CD4-positive, alpha-beta T cell (primary cell): ENCODE data around the gene SPRYD4. TPM values are rescaled to one million over a fixed set of nuclear protein-coding genes. Genes with fewer than 3 reads are reported as not detected.
"Not testable (repeated sequence)": the region's sequence is repeated elsewhere in the genome, so short reads cannot be mapped to it uniquely, and the experiment has no call there.

Experiments
- ATAC-seq: fragments of 200-7000 bp; cut with Tn5 transposase; one replicate; pipeline ENCODE4 v1.10.0; 2022; ENCODE audit warnings: mild to moderate bottlenecking; ENCODE audit not compliant: poor library complexity
- CTCF ChIA-PET: fragments of 350-600 bp; sonication (Branson Sonifier 250); formaldehyde crosslinking; loops from one replicate; lab custom pipeline; 2021; ENCODE audit warnings: antibody characterized with exemption, inconsistent platforms; lab: Charles Lee
- POLR2A ChIA-PET: fragments of 350-600 bp; sonication (Branson Sonifier 250); formaldehyde crosslinking; loops from one replicate; lab custom pipeline; 2021; ENCODE audit warnings: antibody characterized with exemption, inconsistent platforms; lab: Charles Lee
- DNase-seq, 14 experiments: peaks; one replicate each; pipeline ENCODE4 v3.0.0-alpha.2; 2013 to 2020; ENCODE audit warnings: mixed read lengths in 2 of 14
- H3K27ac ChIP-seq, 2 donors: one replicate each; pipeline versions ENCODE4 v1.5.1 to v1.7.0; 2013; ENCODE audit warnings: low read length in 2 of 2, low read depth in 1 of 2, mild to moderate bottlenecking in 1 of 2
- H3K27me3 ChIP-seq, 2 experiments: 1 replicate in 1 of 2; 2 replicates in 1 of 2; pipeline versions ENCODE4 v1.6.1 to v1.7.0; 2013; ENCODE audit warnings: low read length in 2 of 2, control low read depth in 1 of 2, mild to moderate bottlenecking in 1 of 2, moderate library complexity in 1 of 2; ENCODE audit not compliant: insufficient read depth in 2 of 2, control insufficient read depth in 1 of 2
- H3K36me3 ChIP-seq: one replicate; pipeline ENCODE4 v1.6.1; 2013; ENCODE audit warnings: low read length, control low read depth; ENCODE audit not compliant: insufficient read depth
- H3K4me1 ChIP-seq: one replicate; pipeline ENCODE4 v1.6.1; 2013; ENCODE audit warnings: low read length, control low read depth; ENCODE audit not compliant: insufficient read depth
- H3K4me3 ChIP-seq: one replicate; pipeline ENCODE4 v1.5.1; 2013; ENCODE audit warnings: mild to moderate bottlenecking, low read length, moderate library complexity
- H3K9me3 ChIP-seq, 2 experiments: 1 replicate in 1 of 2; 2 replicates in 1 of 2; pipeline versions ENCODE4 v1.6.1 to v1.7.0; 2013; ENCODE audit warnings: low read length in 2 of 2, mild to moderate bottlenecking in 2 of 2, control low read depth in 1 of 2, moderate library complexity in 1 of 2; ENCODE audit not compliant: control insufficient read depth in 1 of 2, insufficient read depth in 1 of 2
- H3K27ac Mint-ChIP-seq: one replicate; pipeline ENCODE4 v1.8.0; 2020; ENCODE audit warnings: mixed read lengths
- H3K27me3 Mint-ChIP-seq: one replicate; pipeline ENCODE4 v1.8.0; 2021; ENCODE audit warnings: mixed read lengths
- H3K36me3 Mint-ChIP-seq: one replicate; pipeline ENCODE4 v1.8.0; 2021; ENCODE audit warnings: low read depth, mixed read lengths
- H3K4me1 Mint-ChIP-seq: one replicate; pipeline ENCODE4 v1.8.0; 2021; ENCODE audit warnings: low read depth, mixed read lengths
- H3K4me3 Mint-ChIP-seq: one replicate; pipeline ENCODE4 v1.8.0; 2020; ENCODE audit warnings: mild to moderate bottlenecking, mixed read lengths
- H3K9me3 Mint-ChIP-seq: one replicate; pipeline ENCODE4 v1.8.0; 2020; ENCODE audit warnings: mixed read lengths
- intact Hi-C, 2 experiments: fragments of 100-400 bp; cut with DNase I in 1 of 2; cut with micrococcal nuclease in 1 of 2; formaldehyde crosslinking; loops; one replicate each; pipeline versions ENCODE4 v1.15.1 to v1.9.0; 2023 to 2025; cut with DNase I, micrococcal nuclease
- total RNA-seq, 174 experiments: library from RNA in 2 of 174; stranded (reverse) in 2 of 174; gene quantifications; one replicate each; pipeline ENCODE4 v1.2.3 and lab custom pipeline; 2021 to 2026
- TF ChIP-seq, protein P1 (sequence below): fragments of 200-600 bp; IDR thresholded peaks from one replicate; pipeline ENCODE4 v1.8.0; 2022; ENCODE audit warnings: antibody characterized with exemption, mild to moderate bottlenecking

The SPRYD4 gene
- total RNA-seq, 2 experiments from 2014 or later, result 7.4 to 7.9 TPM

DNA sequence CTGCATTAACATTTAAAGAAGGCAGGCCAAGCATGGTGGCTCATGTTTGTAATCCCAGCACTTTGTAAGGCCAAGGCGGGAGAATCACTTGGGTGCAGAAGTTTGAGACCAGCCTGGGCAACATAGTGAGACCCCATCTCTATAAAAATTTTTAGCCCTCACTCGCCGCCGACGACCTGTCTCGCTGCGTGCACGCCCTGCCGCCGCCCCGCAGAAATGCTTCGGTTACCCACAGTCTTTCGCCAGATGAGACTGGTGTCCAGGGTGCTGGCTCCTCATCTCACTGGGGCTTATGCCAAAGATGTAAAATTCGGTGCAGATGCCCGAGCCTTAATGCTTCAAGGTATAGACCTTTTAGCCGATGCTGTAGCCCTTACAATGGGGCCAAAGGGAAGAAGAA, 42.4 kb downstream of the SPRYD4 start:
- no peak overlapping the region for H3K4me3 ChIP-seq
- no peak for DNase-seq
- H3K36me3 ChIP-seq, result no peaks in the 10 kb centered on the region
- TF ChIP-seq, protein P1, sequence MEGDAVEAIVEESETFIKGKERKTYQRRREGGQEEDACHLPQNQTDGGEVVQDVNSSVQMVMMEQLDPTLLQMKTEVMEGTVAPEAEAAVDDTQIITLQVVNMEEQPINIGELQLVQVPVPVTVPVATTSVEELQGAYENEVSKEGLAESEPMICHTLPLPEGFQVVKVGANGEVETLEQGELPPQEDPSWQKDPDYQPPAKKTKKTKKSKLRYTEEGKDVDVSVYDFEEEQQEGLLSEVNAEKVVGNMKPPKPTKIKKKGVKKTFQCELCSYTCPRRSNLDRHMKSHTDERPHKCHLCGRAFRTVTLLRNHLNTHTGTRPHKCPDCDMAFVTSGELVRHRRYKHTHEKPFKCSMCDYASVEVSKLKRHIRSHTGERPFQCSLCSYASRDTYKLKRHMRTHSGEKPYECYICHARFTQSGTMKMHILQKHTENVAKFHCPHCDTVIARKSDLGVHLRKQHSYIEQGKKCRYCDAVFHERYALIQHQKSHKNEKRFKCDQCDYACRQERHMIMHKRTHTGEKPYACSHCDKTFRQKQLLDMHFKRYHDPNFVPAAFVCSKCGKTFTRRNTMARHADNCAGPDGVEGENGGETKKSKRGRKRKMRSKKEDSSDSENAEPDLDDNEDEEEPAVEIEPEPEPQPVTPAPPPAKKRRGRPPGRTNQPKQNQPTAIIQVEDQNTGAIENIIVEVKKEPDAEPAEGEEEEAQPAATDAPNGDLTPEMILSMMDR, result no peak
- no peaks in the 10 kb centered on the region for H3K9me3 Mint-ChIP-seq
- CTCF ChIA-PET, result interaction anchor here (1.0 kb wide), 1 partner anchor 63 kb away, joined by 4 read pairs; no protein-coding TSS in a partner anchor
- no peaks in the 10 kb centered on the region for H3K9me3 ChIP-seq
- H3K4me3 Mint-ChIP-seq, result no peak overlapping the region
- intact Hi-C loops, result loop anchor here in 1 of 2 experiments (5.0 kb wide), 1 partner anchor 477 kb away; no protein-coding TSS in a partner anchor
- ATAC-seq, result no peak
- no peaks in the 10 kb centered on the region for H3K36me3 Mint-ChIP-seq
- peaks cover 15% of the 10 kb centered on the region for H3K27me3 Mint-ChIP-seq
- POLR2A ChIA-PET, result no interaction called here
- H3K27ac ChIP-seq, result no peak overlapping the region
- H3K27ac Mint-ChIP-seq, result no peak overlapping the region
- H3K27me3 ChIP-seq, result no peaks in the 10 kb centered on the region
- peaks cover 5% of the 10 kb centered on the region for H3K4me1 Mint-ChIP-seq
- no peaks in the 10 kb centered on the region for H3K4me1 ChIP-seq

DNA sequence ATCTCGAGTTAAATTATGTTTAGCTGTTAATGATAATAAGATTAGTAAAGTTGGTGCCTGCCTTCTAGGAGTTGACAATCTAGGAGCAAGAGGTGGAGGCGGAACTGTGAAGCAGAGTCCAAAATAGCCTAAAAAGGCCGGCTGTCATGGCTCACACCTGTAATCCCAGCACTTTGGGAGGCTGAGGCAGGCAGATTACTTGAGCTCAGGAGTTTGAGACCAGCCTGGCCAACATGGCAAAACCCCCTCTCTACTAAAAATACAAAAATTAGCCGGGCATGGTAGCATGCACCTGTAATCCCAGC, 45.6 kb downstream of the SPRYD4 start:
- H3K27ac ChIP-seq, ATAC-seq, H3K27me3 ChIP-seq, H3K4me3 ChIP-seq, H3K36me3 ChIP-seq, H3K4me1 ChIP-seq, H3K4me1 Mint-ChIP-seq, H3K9me3 ChIP-seq, H3K27ac Mint-ChIP-seq, H3K4me3 Mint-ChIP-seq, H3K9me3 Mint-ChIP-seq, H3K36me3 Mint-ChIP-seq, DNase-seq: not testable (repeated sequence)
- ChIA-PET POLR2A (interaction anchor here (0.7 to 1.5 kb wide), 6 partner anchors 8 to 598 kb away, joined by 4 to 7 read pairs (median 5); partner anchors contain the start of genes GLS2 and RBMS2), CTCF (interaction anchor here (0.7 to 2.9 kb wide), 13 partner anchors 9 to 122 kb away, joined by 3 to 17 read pairs (median 4); no protein-coding TSS in a partner anchor)
- peaks cover 15% of the 10 kb centered on the region for H3K27me3 Mint-ChIP-seq
- intact Hi-C loops, result loop anchor here (2.0 to 5.0 kb wide), 3 partner anchors 123 to 473 kb away; no protein-coding TSS in a partner anchor

DNA sequence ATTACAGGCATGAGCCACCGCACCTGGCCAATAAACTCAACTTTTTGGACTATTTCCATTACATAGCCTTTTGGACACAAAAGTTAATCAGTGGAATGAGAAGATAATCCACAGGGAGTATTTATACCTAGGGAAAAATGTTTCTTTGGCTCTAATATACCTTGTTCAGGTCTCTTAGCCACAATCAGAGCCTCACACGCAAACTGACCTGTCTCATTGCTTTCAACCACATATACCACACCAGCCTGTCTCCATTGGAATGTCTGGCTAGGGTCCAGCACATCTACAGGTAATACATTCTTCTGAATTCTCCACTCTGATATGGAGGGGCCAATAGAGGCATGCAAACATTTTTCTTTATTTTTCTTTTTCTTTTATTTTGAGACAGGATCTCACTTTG, 49.5 kb downstream of the SPRYD4 start:
- TF ChIP-seq, protein P1, result no peak
- H3K27ac Mint-ChIP-seq, result no peak overlapping the region
- Histone ChIP-seq H3K4me1 (peaks cover 20% of the 10 kb centered on the region), H3K36me3 (no peaks in the 10 kb centered on the region), H3K9me3 (no peaks in the 10 kb centered on the region), H3K27me3 (no peaks in the 10 kb centered on the region), H3K27ac (no peak overlapping the region), H3K4me3 (no peak overlapping the region)
- ChIA-PET POLR2A (no interaction called here), CTCF (no interaction called here)
- DNase-seq, result no peak
- intact Hi-C loops, result no loop called here
- H3K4me3 Mint-ChIP-seq, result no peak overlapping the region
- ATAC-seq, result no peak
- H3K27me3 Mint-ChIP-seq, result peaks cover 5% of the 10 kb centered on the region
- no peaks in the 10 kb centered on the region for H3K9me3 Mint-ChIP-seq
- no peaks in the 10 kb centered on the region for H3K36me3 Mint-ChIP-seq
- H3K4me1 Mint-ChIP-seq, result peaks cover 40% of the 10 kb centered on the region

DNA sequence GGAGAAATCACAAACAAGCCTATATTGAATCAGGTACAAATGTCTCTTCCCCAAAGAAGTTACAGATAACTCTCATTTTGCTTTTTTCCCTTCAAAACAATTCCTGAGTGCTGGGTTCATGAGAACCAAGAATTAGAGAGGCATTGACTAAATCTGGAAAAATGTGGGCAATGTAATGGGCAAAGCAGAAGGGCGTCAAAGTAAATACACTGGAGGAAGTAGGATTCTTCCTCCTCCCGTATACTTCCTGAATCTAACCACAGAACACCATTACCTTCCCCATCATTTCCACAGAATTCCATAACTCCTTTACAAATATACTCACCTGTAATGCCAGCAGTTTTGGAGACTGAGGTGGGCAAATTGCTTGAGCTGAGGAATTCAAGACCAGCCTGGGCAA, 50.2 kb downstream of the SPRYD4 start:
- peaks cover 42% of the 10 kb centered on the region for H3K4me1 Mint-ChIP-seq
- intact Hi-C loops, result no loop called here
- H3K9me3 Mint-ChIP-seq, result no peaks in the 10 kb centered on the region
- no peak overlapping the region for H3K27ac ChIP-seq
- no peak overlapping the region for H3K4me3 Mint-ChIP-seq
- POLR2A ChIA-PET, result no interaction called here
- H3K27ac Mint-ChIP-seq, result no peak overlapping the region
- H3K27me3 Mint-ChIP-seq, result peaks cover 4% of the 10 kb centered on the region
- TF ChIP-seq, protein P1, result no peak
- no peaks in the 10 kb centered on the region for H3K27me3 ChIP-seq
- CTCF ChIA-PET, result no interaction called here
- H3K36me3 ChIP-seq, result no peaks in the 10 kb centered on the region
- no peak overlapping the region for H3K4me3 ChIP-seq
- no peaks in the 10 kb centered on the region for H3K9me3 ChIP-seq
- ATAC-seq (no peak), DNase-seq (no peak)
- H3K4me1 ChIP-seq, result peaks cover 20% of the 10 kb centered on the region
- no peaks in the 10 kb centered on the region for H3K36me3 Mint-ChIP-seq
